Tibial nerve (tissue), 4 donors: Measurements from ENCODE around the gene RAB11A.

Experiments
- EP300 ChIP-seq, 2 donors: sonication (generic); formaldehyde crosslinking; IDR thresholded peaks; one replicate each; pipeline ENCODE4 v1.6.1; 2017; ENCODE audit warnings: antibody characterized with exemption in 2 of 2, mild to moderate bottlenecking in 1 of 2
- POLR2A ChIP-seq, 2 donors: fragments of 450-650 bp; IDR thresholded peaks; one replicate each; pipeline ENCODE4 v1.6.1; 2017; ENCODE audit warnings: antibody characterized with exemption in 2 of 2, mild to moderate bottlenecking in 2 of 2, moderate library complexity in 2 of 2
- TF ChIP-seq, protein P1 (sequence below), 5 experiments: fragments of 200-600 bp in 3 of 5; fragments of 450-650 bp in 2 of 5; sonication (generic) in 3 of 5; IDR thresholded peaks; one replicate each; pipeline ENCODE4 v1.5.1; 2016 to 2019; ENCODE audit warnings: antibody characterized with exemption in 5 of 5, mild to moderate bottlenecking in 3 of 5, moderate library complexity in 2 of 5

DNA sequence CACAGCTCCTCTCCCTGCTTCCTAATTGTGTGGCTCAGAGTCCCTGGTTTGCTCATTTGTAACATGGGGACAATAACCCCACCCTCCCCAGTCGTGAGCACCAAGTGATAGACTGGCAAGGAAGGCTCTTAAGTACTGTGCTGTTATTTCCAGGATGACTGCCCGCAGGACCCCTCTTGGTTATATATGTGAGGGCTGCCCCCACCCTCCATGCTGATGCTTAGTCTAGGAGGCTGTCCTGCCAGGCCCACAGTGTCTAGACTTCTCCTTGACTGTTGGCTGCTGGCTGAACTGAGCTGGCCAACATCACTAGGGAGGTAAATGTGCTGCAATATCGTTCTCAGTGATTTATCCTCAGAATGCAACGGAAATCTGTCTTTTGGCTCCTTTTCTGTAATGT lies 45.1 kb downstream of the RAB11A start:
- TF ChIP-seq EP300 (IDR thresholded peaks at IDR 0.05) (no peak), POLR2A (IDR thresholded peaks at IDR 0.05) (no peak)
- TF ChIP-seq, protein P1, sequence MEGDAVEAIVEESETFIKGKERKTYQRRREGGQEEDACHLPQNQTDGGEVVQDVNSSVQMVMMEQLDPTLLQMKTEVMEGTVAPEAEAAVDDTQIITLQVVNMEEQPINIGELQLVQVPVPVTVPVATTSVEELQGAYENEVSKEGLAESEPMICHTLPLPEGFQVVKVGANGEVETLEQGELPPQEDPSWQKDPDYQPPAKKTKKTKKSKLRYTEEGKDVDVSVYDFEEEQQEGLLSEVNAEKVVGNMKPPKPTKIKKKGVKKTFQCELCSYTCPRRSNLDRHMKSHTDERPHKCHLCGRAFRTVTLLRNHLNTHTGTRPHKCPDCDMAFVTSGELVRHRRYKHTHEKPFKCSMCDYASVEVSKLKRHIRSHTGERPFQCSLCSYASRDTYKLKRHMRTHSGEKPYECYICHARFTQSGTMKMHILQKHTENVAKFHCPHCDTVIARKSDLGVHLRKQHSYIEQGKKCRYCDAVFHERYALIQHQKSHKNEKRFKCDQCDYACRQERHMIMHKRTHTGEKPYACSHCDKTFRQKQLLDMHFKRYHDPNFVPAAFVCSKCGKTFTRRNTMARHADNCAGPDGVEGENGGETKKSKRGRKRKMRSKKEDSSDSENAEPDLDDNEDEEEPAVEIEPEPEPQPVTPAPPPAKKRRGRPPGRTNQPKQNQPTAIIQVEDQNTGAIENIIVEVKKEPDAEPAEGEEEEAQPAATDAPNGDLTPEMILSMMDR (IDR thresholded peaks at IDR 0.05): no peak
